ENCODE measurements around the gene ARMC3.
A peak's percentile ranks its signal among the peaks of the same experiment; 100 is the strongest.
"Not testable (repeated sequence)": the region's sequence is repeated elsewhere in the genome, so short reads cannot be mapped to it uniquely, and the experiment has no call there.

Gene ARMC3

GRCh38 chr10:23053036-23053435 is 125.2 kb downstream of the ARMC3 start:
- DNase-seq: no peak

GRCh38 chr10:23055424-23056185 is 127.8 kb downstream of the ARMC3 start:
- no peak for DNase-seq

GRCh38 chr10:23056186-23056579 is 128.3 kb downstream of the ARMC3 start:
- no peak for DNase-seq

GRCh38 chr10:23058366-23058765 is 130.5 kb downstream of the ARMC3 start:
- no peak for DNase-seq

- no peak for DNase-seq
Observed at GRCh38 chr10:23060918-23061317, 133.1 kb downstream of the ARMC3 start.

GRCh38 chr10:23063045-23063972 is 135.5 kb downstream of the ARMC3 start:
- DNase-seq: no peak

GRCh38 chr10:23063973-23064812 is 136.3 kb downstream of the ARMC3 start:
- DNase-seq: no peak

- DNase-seq: not testable (repeated sequence)
Observed at GRCh38 chr10:23064813-23065114, 136.9 kb downstream of the ARMC3 start.

- no peak for DNase-seq
Observed at GRCh38 chr10:23065181-23065948, 137.5 kb downstream of the ARMC3 start.

- DNase-seq: no peak
Observed at GRCh38 chr10:23067337-23067736, 139.5 kb downstream of the ARMC3 start.

- DNase-seq: peak; percentile 62
Observed at GRCh38 chr10:23067939-23068775, 140.3 kb downstream of the ARMC3 start.

GRCh38 chr10:23069019-23069815 is 141.4 kb downstream of the ARMC3 start:
- DNase-seq: no peak

GRCh38 chr10:23070092-23070912 is 142.4 kb downstream of the ARMC3 start:
- not testable (repeated sequence) for DNase-seq

- DNase-seq: no peak
Observed at GRCh38 chr10:23070913-23071218, 143.0 kb downstream of the ARMC3 start.

- not testable (repeated sequence) for DNase-seq
Observed at GRCh38 chr10:23072593-23072992, 144.7 kb downstream of the ARMC3 start.

GRCh38 chr10:23073527-23073926 is 145.7 kb downstream of the ARMC3 start:
- DNase-seq: no peak

- no peak for DNase-seq
Observed at GRCh38 chr10:23075672-23076071, 147.8 kb downstream of the ARMC3 start.

GRCh38 chr10:23078114-23078513 is 150.3 kb downstream of the ARMC3 start:
- no peak for DNase-seq

- no peak for DNase-seq
Observed at GRCh38 chr10:23079700-23080099, 151.8 kb downstream of the ARMC3 start.

- no peak for DNase-seq
Observed at GRCh38 chr10:23080262-23080661, 152.4 kb downstream of the ARMC3 start.

All from CD4-positive, alpha-beta T cell treated with Interleukin-17A for 1 hour (primary cell).